A549 (cell line): ENCODE measurements around the gene MIA2. TPM values are rescaled to one million over a fixed set of nuclear protein-coding genes. Genes with fewer than 3 reads are reported as not detected.
"Not testable (repeated sequence)": the region's sequence is repeated elsewhere in the genome, so short reads cannot be mapped to it uniquely, and the experiment has no call there.

Experiments
- ATAC-seq, 2 experiments: fragments of 200-7000 bp in 1 of 2; fragments of >200 bp in 1 of 2; cut with Nextera tagmentation in 1 of 2; cut with Tn5 transposase in 1 of 2; 3 replicates each; pipeline versions ENCODE4 v1.8.0 to v1.9.1; 2018 to 2020; ENCODE audit warnings: mild to moderate bottlenecking in 1 of 2, moderate library complexity in 1 of 2
- CTCF ChIA-PET: fragments of 300-600 bp; sonication (Branson Sonifier 250); formaldehyde crosslinking; extraction: SDS; loops from one replicate; lab custom pipeline; 2021; ENCODE audit warnings: antibody characterized with exemption, inconsistent platforms; lab: Yijun Ruan, JAX
- POLR2A ChIA-PET: fragments of 350-600 bp; formaldehyde crosslinking; extraction: SDS; loops from one replicate; lab custom pipeline; 2021; ENCODE audit warnings: antibody characterized with exemption, inconsistent platforms; lab: Yijun Ruan, JAX
- DNase-seq, 2 experiments: peaks; one replicate each; pipeline versions ENCODE4 v3.0.0 to v3.0.0-alpha.2; 2011 to 2016; ENCODE audit warnings: low read depth in 1 of 2, low spot score in 1 of 2
- FAIRE-seq: peaks from 2 replicates; lab custom pipeline; 2011; peaks lifted over from hg19 to GRCh38; lab: Jason Lieb, UNC
- H3K27ac ChIP-seq, 2 experiments: fragments of >200 bp; sonication (Bioruptor Twin); formaldehyde crosslinking; 3 replicates each; pipeline ENCODE4 v1.5.1; 2016 to 2017
- H3K4me1 ChIP-seq: fragments of >200 bp; sonication (Bioruptor Twin); formaldehyde crosslinking; 3 replicates; pipeline ENCODE4 v1.6.1; 2016
- H3K4me2 ChIP-seq: fragments of >200 bp; sonication (Bioruptor Twin); formaldehyde crosslinking; 3 replicates; pipeline ENCODE4 v1.6.1; 2016
- H3K4me3 ChIP-seq: fragments of >200 bp; sonication (Bioruptor Twin); formaldehyde crosslinking; 3 replicates; pipeline ENCODE4 v1.5.1; 2016
- H3K9me3 ChIP-seq: fragments of >200 bp; sonication (Bioruptor Twin); formaldehyde crosslinking; 3 replicates; pipeline ENCODE4 v1.6.1; 2016
- BCL3 ChIP-seq: fragments of >200 bp; sonication (Bioruptor Twin); formaldehyde crosslinking; IDR thresholded peaks from 3 replicates; pipeline ENCODE4 v1.6.1; 2016
- CBX8 ChIP-seq: fragments of 200-600 bp; sonication (generic); IDR thresholded peaks from 2 replicates; pipeline ENCODE4 v1.6.1; 2016
- CEBPB ChIP-seq, 2 experiments: fragments of >200 bp in 1 of 2; sonication (Bioruptor Twin) in 1 of 2; formaldehyde crosslinking in 1 of 2; IDR thresholded peaks; 2 replicates each; pipeline ENCODE4 v1.6.1; 2012 to 2016
- CHD4 ChIP-seq: fragments of 200-600 bp; sonication (generic); IDR thresholded peaks from 2 replicates; pipeline ENCODE4 v1.6.1; 2016; ENCODE audit warnings: antibody characterized with exemption, mild to moderate bottlenecking, borderline replicate concordance
- EHMT2 ChIP-seq: fragments of 200-600 bp; sonication (generic); IDR thresholded peaks from 2 replicates; pipeline ENCODE4 v1.6.1; 2016; ENCODE audit warnings: antibody characterized with exemption, low read depth, mild to moderate bottlenecking, moderate library complexity
- ESRRA ChIP-seq: fragments of 150-350 bp; IDR thresholded peaks from 2 replicates; pipeline ENCODE4 v1.6.1; 2014; ENCODE audit warnings: mild to moderate bottlenecking, low read length, borderline replicate concordance
- FOXS1 ChIP-seq: fragments of 250-450 bp; sonication (Bioruptor Pico); IDR thresholded peaks from 2 replicates; pipeline ENCODE4 v1.5.0; 2020; ENCODE audit warnings: mild to moderate bottlenecking, moderate library complexity
- GATA3 ChIP-seq: IDR thresholded peaks from 2 replicates; pipeline ENCODE4 v1.6.1; 2012; ENCODE audit warnings: borderline replicate concordance
- HOXA7 ChIP-seq: fragments of 250-450 bp; sonication (Bioruptor Pico); IDR thresholded peaks from 2 replicates; pipeline ENCODE4 v1.5.0; 2020; ENCODE audit warnings: mild to moderate bottlenecking, moderate library complexity
- KDM5A ChIP-seq: fragments of 200-600 bp; sonication (generic); IDR thresholded peaks from 2 replicates; pipeline ENCODE4 v1.6.1; 2016; ENCODE audit warnings: antibody characterized with exemption, mild to moderate bottlenecking
- NFE2L2 ChIP-seq: fragments of 150-350 bp; conservative IDR thresholded peaks from 2 replicates; pipeline ENCODE4 v1.6.1; 2014; ENCODE audit warnings: low read length
- POLR2A ChIP-seq: IDR thresholded peaks from 2 replicates; pipeline ENCODE4 v1.6.1; 2012; ENCODE audit warnings: mild to moderate bottlenecking, low read length
- POLR2AphosphoS2 ChIP-seq: conservative IDR thresholded peaks from 2 replicates; pipeline ENCODE4 v1.6.1; 2012; ENCODE audit warnings: low read length, improper control_type of control experiment, inconsistent platforms
- RFX5 ChIP-seq: fragments of 450-650 bp; IDR thresholded peaks from 2 replicates; pipeline ENCODE4 v1.7.1; 2014; ENCODE audit warnings: antibody characterized with exemption, mild to moderate bottlenecking, moderate library complexity
- RNF2 ChIP-seq: fragments of 200-600 bp; sonication (generic); IDR thresholded peaks from 2 replicates; pipeline ENCODE4 v1.6.1; 2016; ENCODE audit warnings: low read depth, mild to moderate bottlenecking, antibody characterized with exemption, moderate library complexity, borderline replicate concordance
- TP53 ChIP-seq: fragments of 250-450 bp; sonication (Bioruptor Pico); IDR thresholded peaks from 2 replicates; pipeline ENCODE4 v1.5.0; 2021; ENCODE audit warnings: mild to moderate bottlenecking, moderate library complexity
- ZFP36 ChIP-seq: fragments of 450-650 bp; IDR thresholded peaks from 2 replicates; pipeline ENCODE4 v1.6.1; 2014; ENCODE audit warnings: borderline replicate concordance; ENCODE audit not compliant: partially characterized antibody
- ZNF302 ChIP-seq: fragments of 250-450 bp; sonication (Bioruptor Pico); IDR thresholded peaks from 2 replicates; pipeline ENCODE4 v1.9.0; 2021; ENCODE audit warnings: inconsistent platforms, mild to moderate bottlenecking, moderate library complexity
- WGBS: methylation state at CpG from one replicate; pipeline ENCODE4 v1.1.6; 2017; ENCODE audit errors: missing lambda C conversion rate; 5-methylcytosine and 5-hydroxymethylcytosine counted together
- polyA plus RNA-seq, 4 experiments: library from polyadenylated mRNA; depleted of rRNA in 3 of 4; stranded (reverse); fragments of >200 nt; fragmentation: RNase III in 1 of 4; extraction: RNeasy Plus Mini Kit Qiagen cat#74134 plus additional on column Dnase treatment in 1 of 4; gene quantifications; 2 replicates in 3 of 4; 3 replicates in 1 of 4; pipeline ENCODE4 v1.2.3, GENCODE V29; 2011 to 2017

The MIA2 gene
- polyA plus RNA-seq, 2 of the 4 experiments (the other 2 are of a cell fraction): 25.4 to 73.9 TPM

GRCh38 chr14:39276579-39277114 is 42.9 kb downstream of the MIA2 start:
- ATAC-seq (no peak), FAIRE-seq (no peak), DNase-seq (no peak)
- WGBS: 92% methylated on average over 2 of the region's 2 CpGs
- CTCF ChIA-PET: interaction anchor here (0.6 to 1.5 kb wide), 2 partner anchors 57 to 106 kb away, joined by 5 read pairs; partner anchors contain the start of gene TRAPPC6B
- Histone ChIP-seq H3K27ac (no peak overlapping the region), H3K9me3 (no peaks in the 10 kb centered on the region), H3K4me3 (no peak overlapping the region), H3K4me2 (no peak overlapping the region), H3K4me1 (0 out of 3 replicates have a peak, but pooled peaks cover 8% of the 10 kb centered on the region)
- no peak for TF ChIP-seq RFX5
- no peak for TF ChIP-seq EHMT2
- TF ChIP-seq CHD4: no peak
- TF ChIP-seq GATA3: no peak
- TF ChIP-seq NFE2L2: no peak
- no peak for TF ChIP-seq POLR2AphosphoS2
- POLR2A ChIA-PET: interaction anchor here (1.3 to 1.5 kb wide), 2 partner anchors 9 to 106 kb away, joined by 3 to 6 read pairs; partner anchors contain the start of gene TRAPPC6B

DNA sequence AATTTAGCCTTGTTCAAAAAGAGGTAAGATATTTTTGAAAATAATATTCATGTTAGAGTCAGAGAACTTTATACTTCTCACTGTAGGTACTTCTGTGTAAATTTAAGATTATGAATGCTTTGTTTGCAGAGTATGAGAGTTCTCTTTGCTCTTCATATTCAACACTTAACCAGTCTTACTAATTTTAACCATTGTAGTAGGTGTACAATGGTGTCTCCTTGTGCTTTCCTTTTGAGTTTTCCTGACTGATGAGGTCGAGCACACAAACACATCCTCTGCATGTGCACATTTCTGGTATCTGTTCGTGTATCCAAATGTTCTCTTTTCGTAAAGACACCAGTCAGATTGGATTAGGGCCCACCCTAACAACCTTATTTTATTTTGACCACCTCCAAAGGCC is 45.8 kb downstream of the MIA2 start:
- Histone ChIP-seq H3K4me1 (0 out of 3 replicates have a peak, but pooled peaks cover 8% of the 10 kb centered on the region), H3K4me2 (no peak overlapping the region)
- FAIRE-seq (no peak), ATAC-seq (no peak)
- POLR2A ChIA-PET: interaction anchor here (0.9 kb wide), 1 partner anchor 14 kb away, joined by 6 read pairs; no protein-coding TSS in a partner anchor
- CTCF ChIA-PET: no interaction called here
- 86% methylated on average over 3 of the region's 3 CpGs for WGBS
- TF ChIP-seq CBX8 (no peak), TP53 (no peak), ZFP36 (no peak), POLR2A (no peak)
- TF ChIP-seq, all 56 proteins: peak for 0
- Histone ChIP-seq H3K9me3 (no peaks in the 10 kb centered on the region), H3K4me3 (no peak overlapping the region), H3K27ac (no peak overlapping the region)
- no peak for DNase-seq

DNA sequence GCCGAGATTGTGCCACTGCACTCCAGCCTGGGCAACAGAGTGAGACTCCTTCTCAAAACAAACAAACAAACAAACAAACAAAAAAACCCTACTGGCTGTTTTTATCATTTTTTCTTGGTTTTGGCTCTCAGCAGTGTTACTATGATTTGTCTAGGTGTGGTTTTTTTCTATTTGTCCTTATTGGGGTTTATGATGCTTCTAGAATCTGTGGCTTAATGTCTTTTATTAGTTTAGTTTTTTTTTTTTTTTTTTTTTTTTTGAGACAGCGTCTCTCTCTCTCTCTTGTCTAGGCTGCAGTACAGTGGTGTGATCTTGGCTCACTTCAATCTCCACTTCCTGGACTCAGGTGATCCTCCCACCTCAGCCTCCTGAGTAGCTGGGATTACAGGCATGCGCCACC is 47.0 kb downstream of the MIA2 start:
- H3K4me2 ChIP-seq, POLR2A ChIA-PET, DNase-seq, H3K27ac ChIP-seq, H3K9me3 ChIP-seq, H3K4me3 ChIP-seq, ATAC-seq, CTCF ChIA-PET, FAIRE-seq, H3K4me1 ChIP-seq: not testable (repeated sequence)
- WGBS: 94% methylated on average over 3 of the region's 3 CpGs

DNA sequence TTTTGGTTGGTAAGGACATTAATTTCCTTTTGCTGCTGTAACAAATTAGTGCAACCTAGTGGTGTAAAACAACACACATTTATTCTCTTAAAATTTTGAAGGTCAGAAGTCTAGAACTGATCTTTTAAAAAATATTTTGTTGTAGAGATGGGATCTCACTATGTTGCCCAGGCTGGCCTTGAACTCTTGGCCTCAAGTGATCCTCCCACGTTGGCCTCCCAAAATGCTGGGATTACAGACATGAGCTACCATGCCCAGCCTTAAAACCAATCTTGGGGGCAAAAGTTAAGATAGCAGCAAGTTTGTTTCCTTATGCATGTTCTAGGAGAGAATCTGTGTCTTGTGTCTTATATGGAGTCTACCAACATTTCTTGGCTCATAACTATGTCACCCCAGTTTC is 55.8 kb downstream of the MIA2 start:
- H3K9me3 ChIP-seq: no peaks in the 10 kb centered on the region
- no peak overlapping the region for H3K4me3 ChIP-seq
- no peak for DNase-seq
- H3K4me1 ChIP-seq: no peaks in the 10 kb centered on the region
- CTCF ChIA-PET: interaction anchor here (1.4 kb wide), 1 partner anchor 15 kb away, joined by 6 read pairs; no protein-coding TSS in a partner anchor
- 83% methylated on average over 1 of the region's 1 CpG for WGBS
- TF ChIP-seq ZNF302: no peak
- no peak for TF ChIP-seq RNF2
- no peak overlapping the region for H3K27ac ChIP-seq
- POLR2A ChIA-PET: no interaction called here
- FAIRE-seq: no peak
- H3K4me2 ChIP-seq: no peak overlapping the region
- ATAC-seq: no peak

DNA sequence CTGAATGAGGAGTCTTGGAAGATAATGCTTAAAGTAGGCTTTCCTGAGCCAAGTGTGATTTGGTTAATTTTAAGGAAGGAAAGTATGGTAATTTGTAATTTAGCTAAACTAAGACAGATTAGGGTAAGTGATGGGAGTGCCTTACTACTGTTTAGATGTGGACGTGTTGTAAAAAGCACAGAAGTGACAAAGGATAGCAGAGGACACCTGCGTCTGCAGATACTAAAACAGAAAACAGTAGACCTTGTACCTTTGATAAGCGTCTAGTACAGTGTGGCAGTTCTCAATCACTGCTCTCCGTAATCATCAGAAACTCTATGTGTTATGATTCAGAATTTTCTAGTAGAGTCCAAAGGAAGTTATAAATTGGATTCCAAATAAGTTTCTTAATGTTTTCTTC is 58.0 kb downstream of the MIA2 start:
- Histone ChIP-seq H3K4me2 (no peak overlapping the region), H3K4me1 (no peaks in the 10 kb centered on the region), H3K4me3 (no peak overlapping the region), H3K9me3 (no peaks in the 10 kb centered on the region), H3K27ac (no peak overlapping the region)
- 95% methylated on average over 4 of the region's 4 CpGs for whole genome bisulfite sequencing
- POLR2A ChIA-PET: interaction anchor here (1.0 kb wide), 1 partner anchor 121 kb away, joined by 4 read pairs; the partner anchor contains the start of gene TRAPPC6B
- CTCF ChIA-PET: interaction anchor here (1.2 kb wide), 1 partner anchor 10 kb away, joined by 3 read pairs; no protein-coding TSS in a partner anchor
- FAIRE-seq (no peak), ATAC-seq (no peak), DNase-seq (no peak)
- TF ChIP-seq HOXA7 (CRISPR knock-in tag) (no peak), ESRRA (no peak), CEBPB (IDR thresholded peaks at IDR 0.05) (no peak), ZNF302 (no peak), BCL3 (no peak), FOXS1 (CRISPR knock-in tag) (no peak), KDM5A (no peak)
